Bone marrow (tissue), 2 donors: Measurements from ENCODE around the gene SLC47A2.

Source experiments
- DNase-seq, 2 donors: peaks; one replicate each; lab custom pipeline; 2025; lab: John Stamatoyannopoulos, UW

Gene SLC47A2

GRCh38 chr17:19747159-19747719 lies 30.9 kb upstream of the SLC47A2 start:
- DNase-seq = no peak

- no peak for DNase-seq
These were observed 30.1 kb upstream of the SLC47A2 start for GRCh38 chr17:19746517-19746916.

GRCh38 chr17:19744922-19745757 lies 28.8 kb upstream of the SLC47A2 start:
- peak; percentile 38 to 56 for DNase-seq

GRCh38 chr17:19744492-19744891 lies 28.1 kb upstream of the SLC47A2 start:
- no peak for DNase-seq

GRCh38 chr17:19743101-19744100 lies 27.0 kb upstream of the SLC47A2 start:
- DNase-seq = no peak

- no peak for DNase-seq
These were observed 26.1 kb upstream of the SLC47A2 start for GRCh38 chr17:19742495-19742894.

GRCh38 chr17:19741832-19742457 lies 25.6 kb upstream of the SLC47A2 start:
- no peak for DNase-seq

- no peak for DNase-seq
These were observed 24.5 kb upstream of the SLC47A2 start for GRCh38 chr17:19740933-19741332.

GRCh38 chr17:19739241-19740201 lies 23.1 kb upstream of the SLC47A2 start:
- DNase-seq = no peak

GRCh38 chr17:19738757-19739156 lies 22.4 kb upstream of the SLC47A2 start:
- no peak for DNase-seq

GRCh38 chr17:19738073-19738449 lies 21.7 kb upstream of the SLC47A2 start:
- DNase-seq = no peak

GRCh38 chr17:19737305-19738072 lies 21.1 kb upstream of the SLC47A2 start:
- no peak for DNase-seq

- DNase-seq = no peak
These were observed 19.7 kb upstream of the SLC47A2 start for GRCh38 chr17:19736071-19736470.

GRCh38 chr17:19733953-19734526 lies 17.7 kb upstream of the SLC47A2 start:
- no peak for DNase-seq

- no peak for DNase-seq
These were observed 15.2 kb upstream of the SLC47A2 start for GRCh38 chr17:19731626-19732025.

GRCh38 chr17:19730843-19731242 lies 14.5 kb upstream of the SLC47A2 start:
- DNase-seq = no peak

GRCh38 chr17:19729900-19730299 lies 13.5 kb upstream of the SLC47A2 start:
- DNase-seq = no peak

GRCh38 chr17:19728084-19728495 lies 11.7 kb upstream of the SLC47A2 start:
- no peak for DNase-seq

- DNase-seq = no peak
These were observed 11.2 kb upstream of the SLC47A2 start for GRCh38 chr17:19727501-19728078.
